Gastrocnemius medialis (tissue), 4 donors: ENCODE measurements around the gene MAU2.

Experiments
- POLR2A ChIP-seq, 2 donors: fragments of 450-650 bp; IDR thresholded peaks; one replicate each; pipeline ENCODE4 v1.6.1; 2017; ENCODE audit warnings: antibody characterized with exemption in 2 of 2, mild to moderate bottlenecking in 2 of 2, moderate library complexity in 2 of 2
- TF ChIP-seq, protein P1 (sequence below), 5 experiments: fragments of 450-650 bp in 3 of 5; fragments of 200-600 bp in 2 of 5; sonication (generic) in 2 of 5; IDR thresholded peaks in 4 of 5; conservative IDR thresholded peaks in 1 of 5; 1 replicate in 4 of 5; 2 replicates in 1 of 5; pipeline ENCODE4 v1.5.1; 2016 to 2019; ENCODE audit warnings: antibody characterized with exemption in 5 of 5, mild to moderate bottlenecking in 3 of 5, moderate library complexity in 3 of 5

DNA sequence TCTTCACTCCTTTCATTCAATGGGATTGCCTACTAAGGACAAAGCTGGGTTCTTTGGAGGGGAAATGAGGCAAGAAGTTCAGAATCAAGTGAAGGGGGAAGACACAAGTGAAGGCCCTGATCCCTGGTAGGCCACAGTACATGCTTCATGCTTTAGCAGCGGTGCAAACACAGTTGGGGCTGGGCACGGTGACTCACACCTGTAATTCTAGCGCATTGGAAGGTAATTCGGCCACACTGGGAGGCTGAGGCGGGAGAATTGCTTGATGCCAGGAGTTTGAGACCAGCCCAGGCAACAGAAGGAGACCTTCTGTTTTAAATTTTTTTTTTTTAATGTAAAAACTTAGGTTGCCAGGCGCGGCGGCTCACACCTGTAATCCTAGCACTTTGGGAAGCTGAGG lies 61.5 kb downstream of the MAU2 start:
- TF ChIP-seq, protein P1, sequence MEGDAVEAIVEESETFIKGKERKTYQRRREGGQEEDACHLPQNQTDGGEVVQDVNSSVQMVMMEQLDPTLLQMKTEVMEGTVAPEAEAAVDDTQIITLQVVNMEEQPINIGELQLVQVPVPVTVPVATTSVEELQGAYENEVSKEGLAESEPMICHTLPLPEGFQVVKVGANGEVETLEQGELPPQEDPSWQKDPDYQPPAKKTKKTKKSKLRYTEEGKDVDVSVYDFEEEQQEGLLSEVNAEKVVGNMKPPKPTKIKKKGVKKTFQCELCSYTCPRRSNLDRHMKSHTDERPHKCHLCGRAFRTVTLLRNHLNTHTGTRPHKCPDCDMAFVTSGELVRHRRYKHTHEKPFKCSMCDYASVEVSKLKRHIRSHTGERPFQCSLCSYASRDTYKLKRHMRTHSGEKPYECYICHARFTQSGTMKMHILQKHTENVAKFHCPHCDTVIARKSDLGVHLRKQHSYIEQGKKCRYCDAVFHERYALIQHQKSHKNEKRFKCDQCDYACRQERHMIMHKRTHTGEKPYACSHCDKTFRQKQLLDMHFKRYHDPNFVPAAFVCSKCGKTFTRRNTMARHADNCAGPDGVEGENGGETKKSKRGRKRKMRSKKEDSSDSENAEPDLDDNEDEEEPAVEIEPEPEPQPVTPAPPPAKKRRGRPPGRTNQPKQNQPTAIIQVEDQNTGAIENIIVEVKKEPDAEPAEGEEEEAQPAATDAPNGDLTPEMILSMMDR (IDR thresholded peaks at IDR 0.05 in 4 of 5, conservative IDR thresholded peaks at IDR 0.05 in 1 of 5) = no peak
- no peak for TF ChIP-seq POLR2A (IDR thresholded peaks at IDR 0.05)
